HCT116 (cell line): ENCODE data around the gene C9orf50. TPM values are rescaled to one million over a fixed set of nuclear protein-coding genes. Genes with fewer than 3 reads are reported as not detected.

ENCODE experiments used
- ATAC-seq: fragments of 200-7000 bp; cut with Tn5 transposase; 2 replicates; pipeline ENCODE4 v1.9.1; 2020; ENCODE audit warnings: mild to moderate bottlenecking, moderate library complexity
- BruUV-seq: library from RNA; stranded (reverse); fragments of 400-500 nt; replicated peaks from 2 replicates; lab custom pipeline; 2021; lab: Mats Ljungman, UMichigan
- CTCF ChIA-PET: fragments of 300-600 bp; sonication (Branson Sonifier 250); formaldehyde crosslinking; loops from one replicate; lab custom pipeline; 2021; ENCODE audit warnings: antibody characterized with exemption; lab: Charles Lee
- POLR2A ChIA-PET: fragments of 300-600, 350-600 bp; sonication (Branson Sonifier 250); formaldehyde crosslinking; loops from one replicate; lab custom pipeline; 2021; ENCODE audit warnings: antibody characterized with exemption; lab: Charles Lee
- RAD21 ChIA-PET, 2 experiments: fragments of 300-600 bp; sonication (Branson Sonifier 250); formaldehyde crosslinking; loops; one replicate each; lab custom pipeline; 2023; ENCODE audit warnings: low total read pairs in 2 of 2; ENCODE audit not compliant: uncharacterized antibody in 2 of 2, unreplicated experiment in 2 of 2, low non-redundant PET in 1 of 2; lab: Charles Lee
- DNase-seq: peaks from one replicate; pipeline ENCODE4 v3.0.0-alpha.2; 2010; ENCODE audit warnings: low read depth, low spot score
- H2AFZ ChIP-seq: fragments of 200-600 bp; shearing (Covaris generic), sonication (generic); 2 replicates; pipeline ENCODE4 v1.6.1; 2017; ENCODE audit warnings: low read depth, mixed run types, mixed read lengths, antibody characterized with exemption, low read length; ENCODE audit not compliant: poor library complexity, severe bottlenecking
- H3K27ac ChIP-seq: 2 replicates; pipeline ENCODE4 v1.5.1; 2012; ENCODE audit warnings: low read depth, low read length
- H3K27me3 ChIP-seq: fragments of 200-600 bp; sonication (generic); 2 replicates; pipeline ENCODE4 v1.6.1; 2016; ENCODE audit warnings: mixed run types, low read length, mixed read lengths; ENCODE audit not compliant: insufficient read depth
- H3K36me3 ChIP-seq, 2 experiments: fragments of 200-500 bp in 1 of 2; fragments of 200-600 bp in 1 of 2; sonication (Bioruptor generic) in 1 of 2; sonication (generic) in 1 of 2; 2 replicates each; pipeline versions ENCODE4 v1.5.1 to v1.6.1; 2014 to 2016; ENCODE audit warnings: low read length in 2 of 2, inconsistent platforms in 1 of 2, mixed read lengths in 1 of 2, mixed run types in 1 of 2; ENCODE audit not compliant: insufficient read depth in 2 of 2, control insufficient read depth in 1 of 2
- H3K4me1 ChIP-seq, 2 experiments: fragments of 200-600 bp in 1 of 2; sonication (generic) in 1 of 2; 2 replicates each; pipeline versions ENCODE4 v1.5.1 to v1.6.1; 2012 to 2017; ENCODE audit warnings: low read length in 2 of 2, inconsistent platforms in 1 of 2, mild to moderate bottlenecking in 1 of 2, mixed read lengths in 1 of 2, mixed run types in 1 of 2, moderate library complexity in 1 of 2; ENCODE audit not compliant: insufficient read depth in 2 of 2, control insufficient read depth in 1 of 2
- H3K4me2 ChIP-seq: fragments of 200-600 bp; sonication (generic); 2 replicates; pipeline ENCODE4 v1.6.1; 2017; ENCODE audit warnings: mixed run types, low read length, mixed read lengths
- H3K4me3 ChIP-seq, 2 experiments: fragments of 200-600 bp in 1 of 2; sonication (generic) in 1 of 2; replicated peaks in 1 of 2; 2 replicates each; pipeline ENCODE4 v1.5.1; 2011 to 2016; ENCODE audit warnings: low read length in 2 of 2, control low read depth in 1 of 2, low read depth in 1 of 2, mild to moderate bottlenecking in 1 of 2, mixed read lengths in 1 of 2, mixed run types in 1 of 2
- H3K79me2 ChIP-seq: fragments of 200-600 bp; sonication (generic); 2 replicates; pipeline ENCODE4 v1.6.1; 2017; ENCODE audit warnings: mild to moderate bottlenecking, mixed run types, low read length, moderate library complexity, mixed read lengths; ENCODE audit not compliant: insufficient read depth
- H3K9ac ChIP-seq: fragments of 200-600 bp; sonication (generic); 2 replicates; pipeline ENCODE4 v1.6.1; 2016; ENCODE audit warnings: low read length, mixed read lengths
- H3K9me2 ChIP-seq: fragments of 200-600 bp; sonication (generic), shearing (Covaris generic); 2 replicates; pipeline ENCODE4 v1.6.1; 2017; ENCODE audit warnings: mixed run types, mild to moderate bottlenecking, moderate library complexity; ENCODE audit not compliant: insufficient read depth
- H3K9me3 ChIP-seq, 2 experiments: fragments of 200-500 bp in 1 of 2; fragments of 200-600 bp in 1 of 2; sonication (Bioruptor generic) in 1 of 2; sonication (generic) in 1 of 2; 2 replicates each; pipeline ENCODE4 v1.6.1; 2014 to 2017; ENCODE audit warnings: low read length in 2 of 2, mixed read lengths in 2 of 2, inconsistent platforms in 1 of 2, low read depth in 1 of 2, mild to moderate bottlenecking in 1 of 2, mixed run types in 1 of 2, moderate library complexity in 1 of 2; ENCODE audit not compliant: control insufficient read depth in 1 of 2, insufficient read depth in 1 of 2
- H4K20me1 ChIP-seq: fragments of 200-600 bp; sonication (generic), shearing (Covaris generic); 2 replicates; pipeline ENCODE4 v1.6.1; 2017; ENCODE audit warnings: mixed run types, mild to moderate bottlenecking, moderate library complexity; ENCODE audit not compliant: insufficient read depth
- ATF3 ChIP-seq: IDR thresholded peaks from 2 replicates; pipeline ENCODE4 v1.6.1; 2012
- CBX3 ChIP-seq: IDR thresholded peaks from 2 replicates; pipeline ENCODE4 v1.6.1; 2012; ENCODE audit warnings: low read depth
- CEBPB ChIP-seq: IDR thresholded peaks from 2 replicates; pipeline ENCODE4 v1.6.1; 2012; ENCODE audit warnings: low read depth
- CTCF ChIP-seq, 3 experiments: fragments of 200-600 bp in 1 of 3; sonication (generic) in 1 of 3; IDR thresholded peaks in 2 of 3; conservative IDR thresholded peaks in 1 of 3; 2 replicates each; pipeline ENCODE4 v1.5.1; 2012 to 2017; ENCODE audit warnings: low read depth in 2 of 3, low read length in 2 of 3, antibody characterized with exemption in 1 of 3, borderline replicate concordance in 1 of 3, control low read depth in 1 of 3, mild to moderate bottlenecking in 1 of 3, mixed read lengths in 1 of 3, mixed run types in 1 of 3, moderate library complexity in 1 of 3; ENCODE audit not compliant: insufficient read depth in 1 of 3
- EGR1 ChIP-seq: IDR thresholded peaks from 2 replicates; pipeline ENCODE4 v1.6.1; 2012; ENCODE audit warnings: low read depth
- EZH2 ChIP-seq: fragments of 200-600 bp; sonication (generic); IDR thresholded peaks from 2 replicates; pipeline ENCODE4 v1.6.1; 2017; ENCODE audit warnings: antibody characterized with exemption, mixed run types
- EZH2phosphoT487 ChIP-seq: fragments of 200-600 bp; IDR thresholded peaks from 2 replicates; pipeline ENCODE4 v1.6.1; 2018; ENCODE audit warnings: antibody characterized with exemption, borderline replicate concordance
- FOSL1 ChIP-seq: IDR thresholded peaks from 2 replicates; pipeline ENCODE4 v1.6.1; 2012; ENCODE audit warnings: low read depth
- JUND ChIP-seq: IDR thresholded peaks from 2 replicates; pipeline ENCODE4 v1.6.1; 2012
- MAX ChIP-seq: IDR thresholded peaks from 2 replicates; pipeline ENCODE4 v1.6.1; 2012
- POLR2AphosphoS5 ChIP-seq: IDR thresholded peaks from 2 replicates; pipeline ENCODE4 v1.6.1; 2011; ENCODE audit warnings: mild to moderate bottlenecking, low read depth, low read length, moderate library complexity
- SIN3A ChIP-seq: IDR thresholded peaks from 2 replicates; pipeline ENCODE4 v1.6.1; 2012; ENCODE audit warnings: low read depth
- SP1 ChIP-seq: IDR thresholded peaks from 2 replicates; pipeline ENCODE4 v1.6.1; 2012; ENCODE audit warnings: low read depth
- SRF ChIP-seq: IDR thresholded peaks from 2 replicates; pipeline ENCODE4 v1.6.1; 2012; ENCODE audit warnings: low read depth
- TCF7L2 ChIP-seq: IDR thresholded peaks from 2 replicates; pipeline ENCODE4 v1.7.0; 2011; ENCODE audit warnings: borderline replicate concordance, inconsistent platforms; ENCODE audit not compliant: insufficient read depth, insufficient read length; ENCODE audit errors: extremely low read depth
- YY1 ChIP-seq: IDR thresholded peaks from 2 replicates; pipeline ENCODE4 v1.6.1; 2011; ENCODE audit warnings: low read length, low read depth, moderate library complexity, mild to moderate bottlenecking; ENCODE audit not compliant: insufficient replicate concordance; ENCODE audit errors: extremely low read depth
- ZFX ChIP-seq: fragments of 450-650 bp; IDR thresholded peaks from 2 replicates; pipeline ENCODE4 v1.6.1; 2017
- ZNF274 ChIP-seq: fragments of 200-500 bp; sonication (Bioruptor generic); IDR thresholded peaks from 2 replicates; pipeline ENCODE4 v1.6.1; 2014; ENCODE audit warnings: mild to moderate bottlenecking, low read depth, low read length, inconsistent platforms
- intact Hi-C: fragments of 100-400 bp; cut with micrococcal nuclease; formaldehyde crosslinking; loops from 2 replicates; pipeline ENCODE4 v1.10.0; 2022
- total RNA-seq: library from RNA; stranded (reverse); gene quantifications from one replicate; pipeline ENCODE4 v1.2.1, GENCODE V29; 2021; ENCODE audit not compliant: unreplicated experiment
- TF ChIP-seq, protein P1 (sequence below): IDR thresholded peaks from 2 replicates; pipeline ENCODE4 v1.6.1; 2011; ENCODE audit warnings: mild to moderate bottlenecking, low read length, moderate library complexity; ENCODE audit not compliant: insufficient replicate concordance; ENCODE audit errors: extremely low read depth
- TF ChIP-seq, protein P2 (sequence below): IDR thresholded peaks from 2 replicates; pipeline ENCODE4 v1.6.1; 2012; ENCODE audit warnings: low read depth

C9orf50 gene
- total RNA-seq, 1 experiment from 2014 or later, result not detected

DNA sequence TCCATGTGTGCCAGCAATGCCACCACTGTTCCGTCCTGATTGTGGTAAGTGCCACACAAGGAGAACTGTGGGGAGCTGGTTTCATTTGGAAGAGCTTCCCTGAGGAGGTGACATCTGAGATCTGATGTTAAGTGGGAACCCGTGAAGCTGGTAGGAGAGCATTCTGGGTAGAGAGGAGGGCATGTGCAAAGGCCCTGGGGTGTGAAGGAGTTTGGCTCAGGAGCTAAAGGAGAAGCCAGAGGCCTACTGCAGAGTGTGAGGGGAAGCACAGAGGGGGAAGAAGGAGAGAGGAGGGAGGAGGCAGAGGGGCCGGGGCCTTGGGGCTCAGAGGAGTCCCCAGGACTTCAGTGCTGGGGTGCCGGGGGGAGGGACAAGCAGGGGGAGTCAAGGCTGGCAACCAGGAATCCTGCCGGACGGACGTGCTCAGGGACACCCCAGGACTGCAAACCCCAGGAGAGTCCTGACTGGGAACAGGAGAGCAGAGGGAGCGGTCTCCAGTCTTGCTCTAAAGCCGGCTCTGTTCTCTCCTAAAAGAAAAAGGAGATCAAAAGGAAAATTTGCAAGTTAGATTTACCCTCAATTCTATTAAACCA, 19.7 kb downstream of the C9orf50 start:
- H3K27ac ChIP-seq, result peak overlapping the region; percentile 78
- intact Hi-C loops, result no loop called here
- no peaks in the 10 kb centered on the region for H3K36me3 ChIP-seq
- CTCF ChIA-PET, result no interaction called here
- no peak for DNase-seq
- no peaks in the 10 kb centered on the region for H3K9me3 ChIP-seq
- no TSS peak for BruUV-seq
- no peak overlapping the region for H2AFZ ChIP-seq
- peak overlapping the region; percentile 64; the same call in 1 of the 2 replicates for H3K4me2 ChIP-seq
- H4K20me1 ChIP-seq, result no peaks in the 10 kb centered on the region
- no peak overlapping the region; the same call in 1 of the 2 replicates for H3K9ac ChIP-seq
- no peak for ATAC-seq
- RAD21 ChIA-PET, result interaction anchor here in 1 of 2 experiments (0.6 kb wide), 1 partner anchor 20 kb away, joined by 3 read pairs; no protein-coding TSS in a partner anchor
- POLR2A ChIA-PET, result interaction anchor here (0.6 to 1.9 kb wide), 3 partner anchors 14 to 462 kb away, joined by 3 to 10 read pairs (median 4); no protein-coding TSS in a partner anchor
- H3K4me3 ChIP-seq, result no peak overlapping the region
- no peaks in the 10 kb centered on the region for H3K79me2 ChIP-seq
- H3K27me3 ChIP-seq, result no peaks in the 10 kb centered on the region
- no peaks in the 10 kb centered on the region for H3K9me2 ChIP-seq
- peaks cover 78 to 93% of the 10 kb centered on the region in 2 experiments for H3K4me1 ChIP-seq
- TF ChIP-seq MAX, result no peak
- TF ChIP-seq JUND, result no peak
- no peak for TF ChIP-seq YY1
- TF ChIP-seq CEBPB, result no peak
- no peak for TF ChIP-seq ZNF274
- no peak for TF ChIP-seq ATF3
- TF ChIP-seq TCF7L2, result no peak
- TF ChIP-seq SP1, result no peak
- no peak for TF ChIP-seq SIN3A
- TF ChIP-seq, protein P1, sequence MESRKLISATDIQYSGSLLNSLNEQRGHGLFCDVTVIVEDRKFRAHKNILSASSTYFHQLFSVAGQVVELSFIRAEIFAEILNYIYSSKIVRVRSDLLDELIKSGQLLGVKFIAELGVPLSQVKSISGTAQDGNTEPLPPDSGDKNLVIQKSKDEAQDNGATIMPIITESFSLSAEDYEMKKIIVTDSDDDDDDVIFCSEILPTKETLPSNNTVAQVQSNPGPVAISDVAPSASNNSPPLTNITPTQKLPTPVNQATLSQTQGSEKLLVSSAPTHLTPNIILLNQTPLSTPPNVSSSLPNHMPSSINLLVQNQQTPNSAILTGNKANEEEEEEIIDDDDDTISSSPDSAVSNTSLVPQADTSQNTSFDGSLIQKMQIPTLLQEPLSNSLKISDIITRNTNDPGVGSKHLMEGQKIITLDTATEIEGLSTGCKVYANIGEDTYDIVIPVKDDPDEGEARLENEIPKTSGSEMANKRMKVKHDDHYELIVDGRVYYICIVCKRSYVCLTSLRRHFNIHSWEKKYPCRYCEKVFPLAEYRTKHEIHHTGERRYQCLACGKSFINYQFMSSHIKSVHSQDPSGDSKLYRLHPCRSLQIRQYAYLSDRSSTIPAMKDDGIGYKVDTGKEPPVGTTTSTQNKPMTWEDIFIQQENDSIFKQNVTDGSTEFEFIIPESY, result no peak
- TF ChIP-seq EZH2phosphoT487, result no peak
- no peak for TF ChIP-seq POLR2AphosphoS5
- TF ChIP-seq, protein P2, sequence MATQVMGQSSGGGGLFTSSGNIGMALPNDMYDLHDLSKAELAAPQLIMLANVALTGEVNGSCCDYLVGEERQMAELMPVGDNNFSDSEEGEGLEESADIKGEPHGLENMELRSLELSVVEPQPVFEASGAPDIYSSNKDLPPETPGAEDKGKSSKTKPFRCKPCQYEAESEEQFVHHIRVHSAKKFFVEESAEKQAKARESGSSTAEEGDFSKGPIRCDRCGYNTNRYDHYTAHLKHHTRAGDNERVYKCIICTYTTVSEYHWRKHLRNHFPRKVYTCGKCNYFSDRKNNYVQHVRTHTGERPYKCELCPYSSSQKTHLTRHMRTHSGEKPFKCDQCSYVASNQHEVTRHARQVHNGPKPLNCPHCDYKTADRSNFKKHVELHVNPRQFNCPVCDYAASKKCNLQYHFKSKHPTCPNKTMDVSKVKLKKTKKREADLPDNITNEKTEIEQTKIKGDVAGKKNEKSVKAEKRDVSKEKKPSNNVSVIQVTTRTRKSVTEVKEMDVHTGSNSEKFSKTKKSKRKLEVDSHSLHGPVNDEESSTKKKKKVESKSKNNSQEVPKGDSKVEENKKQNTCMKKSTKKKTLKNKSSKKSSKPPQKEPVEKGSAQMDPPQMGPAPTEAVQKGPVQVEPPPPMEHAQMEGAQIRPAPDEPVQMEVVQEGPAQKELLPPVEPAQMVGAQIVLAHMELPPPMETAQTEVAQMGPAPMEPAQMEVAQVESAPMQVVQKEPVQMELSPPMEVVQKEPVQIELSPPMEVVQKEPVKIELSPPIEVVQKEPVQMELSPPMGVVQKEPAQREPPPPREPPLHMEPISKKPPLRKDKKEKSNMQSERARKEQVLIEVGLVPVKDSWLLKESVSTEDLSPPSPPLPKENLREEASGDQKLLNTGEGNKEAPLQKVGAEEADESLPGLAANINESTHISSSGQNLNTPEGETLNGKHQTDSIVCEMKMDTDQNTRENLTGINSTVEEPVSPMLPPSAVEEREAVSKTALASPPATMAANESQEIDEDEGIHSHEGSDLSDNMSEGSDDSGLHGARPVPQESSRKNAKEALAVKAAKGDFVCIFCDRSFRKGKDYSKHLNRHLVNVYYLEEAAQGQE, result no peak
- TF ChIP-seq SRF, result no peak
- TF ChIP-seq FOSL1, result no peak
- TF ChIP-seq EZH2, result no peak
- no peak for TF ChIP-seq ZFX
- no peak for TF ChIP-seq CTCF (IDR thresholded peaks at IDR 0.05 in 2 of 3, conservative IDR thresholded peaks at IDR 0.05 in 1 of 3; ENCODE audit: borderline replicate concordance in 1 of 3, insufficient read depth in 1 of 3, low read depth in 2 of 3, low read length in 2 of 3)
- no peak for TF ChIP-seq EGR1
- no peak for TF ChIP-seq CBX3
